Kidney capillary endothelial cell (primary cell): Measurements from ENCODE around the gene CEMIP2.

Source experiments
- DNase-seq: peaks from one replicate; pipeline ENCODE4 v3.0.0-alpha.2; 2018; ENCODE audit warnings: low spot score

The CEMIP2 gene

GRCh38 chr9:71769175-71770161 is 1.2 kb upstream of the CEMIP2 start:
- no peak for DNase-seq

- DNase-seq, result no peak
These were observed 464 bp downstream of the CEMIP2 start for GRCh38 chr9:71767776-71768321.

- DNase-seq, result no peak
These were observed 1.0 kb downstream of the CEMIP2 start for GRCh38 chr9:71767163-71767775.

GRCh38 chr9:71766663-71767062 is 1.6 kb downstream of the CEMIP2 start:
- no peak for DNase-seq

- DNase-seq, result no peak
These were observed 2.6 kb downstream of the CEMIP2 start for GRCh38 chr9:71765693-71766092.

- no peak for DNase-seq
These were observed 3.4 kb downstream of the CEMIP2 start for GRCh38 chr9:71764891-71765290.

- no peak for DNase-seq
These were observed 3.9 kb downstream of the CEMIP2 start for GRCh38 chr9:71764463-71764862.

GRCh38 chr9:71763832-71764231 is 4.5 kb downstream of the CEMIP2 start:
- DNase-seq, result no peak

GRCh38 chr9:71762900-71763653 is 5.2 kb downstream of the CEMIP2 start:
- DNase-seq, result peak; percentile 68

- no peak for DNase-seq
These were observed 6.4 kb downstream of the CEMIP2 start for GRCh38 chr9:71761938-71762353.

GRCh38 chr9:71760901-71761300 is 7.4 kb downstream of the CEMIP2 start:
- no peak for DNase-seq

GRCh38 chr9:71758785-71759184 is 9.5 kb downstream of the CEMIP2 start:
- peak; percentile 58 for DNase-seq

- DNase-seq, result no peak
These were observed 10.0 kb downstream of the CEMIP2 start for GRCh38 chr9:71758277-71758676.

GRCh38 chr9:71756753-71757152 is 11.6 kb downstream of the CEMIP2 start:
- no peak for DNase-seq

- DNase-seq, result no peak
These were observed 12.4 kb downstream of the CEMIP2 start for GRCh38 chr9:71755869-71756268.

- DNase-seq, result no peak
These were observed 13.1 kb downstream of the CEMIP2 start for GRCh38 chr9:71755230-71755629.

- DNase-seq, result no peak
These were observed 14.2 kb downstream of the CEMIP2 start for GRCh38 chr9:71754151-71754550.

- no peak for DNase-seq
These were observed 15.4 kb downstream of the CEMIP2 start for GRCh38 chr9:71752928-71753327.

- DNase-seq, result no peak
These were observed 16.0 kb downstream of the CEMIP2 start for GRCh38 chr9:71752352-71752751.

GRCh38 chr9:71748280-71748743 is 20.0 kb downstream of the CEMIP2 start:
- peak; percentile 71 for DNase-seq

- DNase-seq, result no peak
These were observed 20.7 kb downstream of the CEMIP2 start for GRCh38 chr9:71747576-71747975.

GRCh38 chr9:71746758-71747125 is 21.6 kb downstream of the CEMIP2 start:
- no peak for DNase-seq
